IPS-18a (cell line): Measurements from ENCODE around the gene KIAA1755.

ENCODE experiments used
- H3K27ac ChIP-seq: one replicate; pipeline ENCODE4 v1.5.1; 2013; ENCODE audit warnings: low read length
- H3K27me3 ChIP-seq: one replicate; pipeline ENCODE4 v1.6.1; 2013; ENCODE audit warnings: mild to moderate bottlenecking, low read length; ENCODE audit not compliant: control insufficient read depth, insufficient read depth
- H3K36me3 ChIP-seq: one replicate; pipeline ENCODE4 v1.6.1; 2013; ENCODE audit warnings: low read depth, low read length; ENCODE audit not compliant: control insufficient read depth
- H3K4me1 ChIP-seq: one replicate; pipeline ENCODE4 v1.6.1; 2013; ENCODE audit warnings: low read depth, low read length; ENCODE audit not compliant: control insufficient read depth
- H3K4me3 ChIP-seq: one replicate; pipeline ENCODE4 v1.5.1; 2013; ENCODE audit warnings: low read length
- H3K9ac ChIP-seq: one replicate; pipeline ENCODE4 v1.6.1; 2013; ENCODE audit warnings: mild to moderate bottlenecking, low read length, moderate library complexity
- H3K9me3 ChIP-seq: one replicate; pipeline ENCODE4 v1.6.1; 2013; ENCODE audit warnings: low read depth, low read length; ENCODE audit not compliant: control insufficient read depth

KIAA1755 gene

GRCh38 chr20:38165089-38165965 is 95.2 kb downstream of the KIAA1755 start, which contains the start of gene TGM2:
TSS of gene TGM2 (minus strand) at chr20:38165270. CDS start at chr20:38165198, 72 bp downstream.
- Histone ChIP-seq H3K4me3 (peak within 1 kb of the TSS; percentile 41), H3K27me3 (no peaks in the 10 kb centered on the region), H3K27ac (no peak within 1 kb of the TSS), H3K9me3 (no peaks in the 10 kb centered on the region), H3K4me1 (no peaks in the 10 kb centered on the region), H3K36me3 (no peaks in the 10 kb centered on the region), H3K9ac (no peak within 1 kb of the TSS)

- no peaks in the 10 kb centered on the region for H3K4me1 ChIP-seq
- H3K9me3 ChIP-seq, result no peaks in the 10 kb centered on the region
Measured at GRCh38 chr20:38164624-38165088, 95.9 kb downstream of the KIAA1755 start.

GRCh38 chr20:38164069-38164468 is 96.5 kb downstream of the KIAA1755 start:
- Histone ChIP-seq H3K27me3 (no peaks in the 10 kb centered on the region), H3K4me1 (no peaks in the 10 kb centered on the region), H3K9ac (no peak overlapping the region), H3K27ac (no peak overlapping the region), H3K9me3 (no peaks in the 10 kb centered on the region), H3K4me3 (no peak overlapping the region), H3K36me3 (no peaks in the 10 kb centered on the region)

More at GRCh38 chr20:38164624-38165088, 95.9 kb downstream of the KIAA1755 start:
- Histone ChIP-seq H3K9ac (no peak overlapping the region), H3K27ac (no peak overlapping the region), H3K27me3 (no peaks in the 10 kb centered on the region), H3K36me3 (no peaks in the 10 kb centered on the region), H3K4me3 (peak overlapping the region; percentile 41)

GRCh38 chr20:38162878-38163875 is 97.4 kb downstream of the KIAA1755 start:
- Histone ChIP-seq H3K9ac (no peak overlapping the region), H3K36me3 (no peaks in the 10 kb centered on the region), H3K4me1 (no peaks in the 10 kb centered on the region), H3K27me3 (no peaks in the 10 kb centered on the region), H3K9me3 (no peaks in the 10 kb centered on the region), H3K4me3 (no peak overlapping the region), H3K27ac (no peak overlapping the region)

GRCh38 chr20:38162149-38162548 is 98.4 kb downstream of the KIAA1755 start:
- no peaks in the 10 kb centered on the region for H3K36me3 ChIP-seq
- H3K9ac ChIP-seq, result no peak overlapping the region
- no peaks in the 10 kb centered on the region for H3K9me3 ChIP-seq
- no peaks in the 10 kb centered on the region for H3K27me3 ChIP-seq
- H3K4me3 ChIP-seq, result no peak overlapping the region
- H3K27ac ChIP-seq, result no peak overlapping the region
- H3K4me1 ChIP-seq, result no peaks in the 10 kb centered on the region

GRCh38 chr20:38161412-38161774 is 99.1 kb downstream of the KIAA1755 start:
- Histone ChIP-seq H3K4me1 (no peaks in the 10 kb centered on the region), H3K27me3 (no peaks in the 10 kb centered on the region), H3K9ac (no peak overlapping the region), H3K9me3 (no peaks in the 10 kb centered on the region), H3K36me3 (no peaks in the 10 kb centered on the region), H3K4me3 (no peak overlapping the region), H3K27ac (no peak overlapping the region)
